B cell (primary cell): ENCODE data around the gene CCNK. TPM values are rescaled to one million over a fixed set of nuclear protein-coding genes. Genes with fewer than 3 reads are reported as not detected.

ENCODE experiments used
- ATAC-seq: fragments of 200-7000 bp; cut with Tn5 transposase; one replicate; pipeline ENCODE4 v1.10.0; 2021; ENCODE audit warnings: low read depth, mild to moderate bottlenecking, moderate number of reproducible peaks, moderate library complexity
- CTCF ChIA-PET: fragments of 350-600 bp; sonication (Branson Sonifier 250); formaldehyde crosslinking; loops from one replicate; lab custom pipeline; 2021; ENCODE audit warnings: antibody characterized with exemption, inconsistent platforms; lab: Charles Lee
- POLR2A ChIA-PET: fragments of 350-600 bp; sonication (Branson Sonifier 250); formaldehyde crosslinking; loops from one replicate; lab custom pipeline; 2021; ENCODE audit warnings: antibody characterized with exemption; lab: Charles Lee
- DNase-seq: peaks from one replicate; pipeline ENCODE4 v3.0.0; 2013
- H2AFZ ChIP-seq: 2 replicates; pipeline ENCODE4 v1.6.1; 2012; ENCODE audit warnings: mild to moderate bottlenecking, low read depth, low read length; ENCODE audit not compliant: insufficient read depth, poor library complexity, severe bottlenecking
- H3K27ac ChIP-seq, 2 donors: 1 replicate in 1 of 2; 2 replicates in 1 of 2; pipeline ENCODE4 v1.5.1; 2012 to 2013; ENCODE audit warnings: low read length in 2 of 2, mild to moderate bottlenecking in 2 of 2, moderate library complexity in 1 of 2
- H3K27me3 ChIP-seq, 4 experiments: fragments of 200-600 bp in 1 of 4; sonication (generic) in 1 of 4; replicated peaks in 1 of 4; 1 replicate in 2 of 4; 2 replicates in 2 of 4; pipeline versions ENCODE4 v1.6.1 to v1.7.0; 2013 to 2016; ENCODE audit warnings: low read length in 3 of 4, mild to moderate bottlenecking in 2 of 4, mixed read lengths in 1 of 4, moderate library complexity in 1 of 4; ENCODE audit not compliant: insufficient read depth in 4 of 4, control insufficient read depth in 3 of 4; ENCODE audit errors: control extremely low read depth in 1 of 4
- H3K36me3 ChIP-seq, 2 experiments: replicated peaks in 1 of 2; 1 replicate in 1 of 2; 2 replicates in 1 of 2; pipeline versions ENCODE4 v1.6.1 to v1.7.1; 2013; ENCODE audit warnings: low read length in 1 of 2; ENCODE audit not compliant: insufficient read depth in 2 of 2, control insufficient read depth in 1 of 2; ENCODE audit errors: control extremely low read depth in 1 of 2, extremely low read depth in 1 of 2
- H3K4me1 ChIP-seq, 2 donors: fragments of 200-600 bp in 1 of 2; sonication (generic) in 1 of 2; 1 replicate in 1 of 2; 2 replicates in 1 of 2; pipeline versions ENCODE4 v1.5.1 to v1.6.1; 2013 to 2017; ENCODE audit warnings: low read length in 2 of 2; ENCODE audit not compliant: control insufficient read depth in 2 of 2, insufficient read depth in 2 of 2
- H3K4me2 ChIP-seq: replicated peaks from 2 replicates; pipeline ENCODE3; 2012; ENCODE audit warnings: mild to moderate bottlenecking, low read depth, low read length; ENCODE audit not compliant: poor library complexity, severe bottlenecking
- H3K4me3 ChIP-seq, 5 experiments: fragments of 200-600 bp in 1 of 5; sonication (generic) in 1 of 5; 1 replicate in 3 of 5; 2 replicates in 2 of 5; pipeline versions ENCODE4 v1.5.1 to v1.7.0; 2011 to 2016; ENCODE audit warnings: low read length in 4 of 5, mild to moderate bottlenecking in 4 of 5, low read depth in 2 of 5, control low read depth in 1 of 5, moderate library complexity in 1 of 5; ENCODE audit not compliant: insufficient read depth in 1 of 5; ENCODE audit errors: control extremely low read depth in 1 of 5, extremely low read depth in 1 of 5
- H3K79me2 ChIP-seq: fragments of 200-600 bp; sonication (generic); one replicate; pipeline ENCODE4 v1.6.0; 2016; ENCODE audit warnings: low read length; ENCODE audit not compliant: control insufficient read depth, insufficient read depth
- H3K9ac ChIP-seq: fragments of 200-600 bp; sonication (generic); 2 replicates; pipeline ENCODE4 v1.6.1; 2017; ENCODE audit warnings: mild to moderate bottlenecking, low read length, moderate library complexity
- H3K9me3 ChIP-seq, 3 donors: one replicate each; pipeline versions ENCODE4 v1.6.1 to v1.7.1; 2013; ENCODE audit warnings: low read length in 2 of 3; ENCODE audit not compliant: control insufficient read depth in 2 of 3, insufficient read depth in 1 of 3; ENCODE audit errors: control extremely low read depth in 1 of 3
- H4K20me1 ChIP-seq: 2 replicates; pipeline ENCODE4 v1.6.0; 2012; ENCODE audit warnings: mild to moderate bottlenecking, low read length; ENCODE audit not compliant: insufficient read depth, control insufficient read depth, poor library complexity, severe bottlenecking
- H3K27ac Mint-ChIP-seq: one replicate; pipeline ENCODE4 v1.8.0; 2021; ENCODE audit warnings: mixed read lengths
- H3K27me3 Mint-ChIP-seq: one replicate; pipeline ENCODE4 v1.8.0; 2021; ENCODE audit warnings: mixed read lengths
- H3K4me1 Mint-ChIP-seq: one replicate; pipeline ENCODE4 v1.8.0; 2021; ENCODE audit warnings: mixed read lengths
- H3K4me3 Mint-ChIP-seq: one replicate; pipeline ENCODE4 v1.8.0; 2021; ENCODE audit warnings: mixed read lengths
- H3K9me3 Mint-ChIP-seq: one replicate; pipeline ENCODE4 v1.8.0; 2022; ENCODE audit warnings: mixed read lengths; ENCODE audit not compliant: insufficient read depth
- CTCF ChIP-seq: fragments of 200-600 bp; IDR thresholded peaks from one replicate; pipeline ENCODE4 v1.8.0; 2022; ENCODE audit warnings: antibody characterized with exemption, mild to moderate bottlenecking
- EZH2 ChIP-seq: IDR thresholded peaks from 2 replicates; pipeline ENCODE4 v1.6.1; 2012; ENCODE audit warnings: borderline replicate concordance, low read depth, mild to moderate bottlenecking, moderate library complexity, low read length; ENCODE audit not compliant: insufficient read depth, poor library complexity, severe bottlenecking
- WGBS: methylation state at CpG from one replicate; pipeline ENCODE4 v1.1.5; 2013; ENCODE audit warnings: missing lambda C conversion rate; ENCODE audit not compliant: insufficient coverage; 5-methylcytosine and 5-hydroxymethylcytosine counted together
- intact Hi-C: fragments of 100-400 bp; cut with micrococcal nuclease; formaldehyde crosslinking; loops from one replicate; pipeline ENCODE4 v1.10.0; 2022
- polyA plus RNA-seq: library from polyadenylated mRNA; depleted of rRNA; stranded (reverse); fragments of >200 nt; gene quantifications from 2 replicates; pipeline ENCODE4 v1.2.3, GENCODE V29; 2012
- total RNA-seq, 2 donors: library from RNA; stranded (reverse); fragments of 120-200 nt in 1 of 2; gene quantifications; 1 replicate in 1 of 2; 2 replicates in 1 of 2; pipeline versions ENCODE4 v1.2.3 to v1.2.4, GENCODE V29; 2013 to 2022

CCNK gene
- total and polyA plus RNA-seq, 2 donors (not counting 1 experiment from before 2014, with no cell fraction given): 17.5 to 82.0 TPM

DNA sequence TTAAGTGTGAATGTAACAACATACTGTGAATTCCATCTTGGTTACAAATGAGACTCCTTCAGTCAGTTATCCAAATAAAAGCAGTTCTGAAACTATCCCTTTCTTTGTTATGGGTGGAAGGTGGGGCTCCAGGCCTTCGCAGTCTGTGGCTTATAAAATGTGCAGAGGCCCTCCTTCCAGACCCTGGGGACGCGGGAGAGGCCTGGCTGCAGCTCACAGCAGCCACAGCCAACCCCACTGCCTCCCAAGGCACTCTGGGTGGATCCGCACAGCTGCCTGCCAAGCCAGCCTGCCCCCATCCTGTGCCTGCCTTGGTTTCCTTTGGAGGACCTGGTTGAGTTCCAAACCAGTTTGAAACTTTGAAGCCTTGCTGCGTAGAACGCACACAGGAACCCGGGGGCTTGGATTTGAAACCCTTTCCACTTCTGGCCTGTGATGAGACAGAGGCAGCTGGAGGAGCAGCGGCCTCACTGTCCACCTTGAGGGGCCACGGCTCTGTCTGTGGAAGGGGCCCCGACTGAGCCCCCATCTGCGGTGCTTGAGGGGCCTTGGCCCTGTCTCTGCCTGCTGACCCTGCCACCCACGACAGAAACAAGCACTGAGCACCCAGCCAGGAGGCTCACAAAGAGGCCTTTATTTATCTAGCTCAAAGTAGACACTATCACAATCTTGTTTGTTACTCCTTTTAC lies 30.4 kb downstream of the CCNK start:
- no peak overlapping the region for H3K27ac ChIP-seq
- Mint-ChIP-seq H3K4me1 (no peaks in the 10 kb centered on the region), H3K27ac (no peak overlapping the region), H3K27me3 (no peaks in the 10 kb centered on the region), H3K4me3 (no peak overlapping the region), H3K9me3 (no peaks in the 10 kb centered on the region)
- WGBS: 95% methylated on average over 12 of the region's 12 CpGs
- intact Hi-C loops: no loop called here
- no peak overlapping the region for H3K4me3 ChIP-seq
- no peak for TF ChIP-seq EZH2
- TF ChIP-seq CTCF: no peak
- DNase-seq (no peak), ATAC-seq (no peak)
- CTCF ChIA-PET: no interaction called here
- H3K9ac ChIP-seq: no peak overlapping the region
- H4K20me1 ChIP-seq: no peaks in the 10 kb centered on the region
- H2AFZ ChIP-seq: no peak overlapping the region
- no peaks in the 10 kb centered on the region for H3K27me3 ChIP-seq
- H3K79me2 ChIP-seq: no peaks in the 10 kb centered on the region
- peaks cover 4 to 43% of the 10 kb centered on the region in 2 experiments for H3K36me3 ChIP-seq
- no peak overlapping the region for H3K4me2 ChIP-seq
- no peaks in the 10 kb centered on the region for H3K9me3 ChIP-seq
- POLR2A ChIA-PET: no interaction called here
- H3K4me1 ChIP-seq: no peaks in the 10 kb centered on the region

GRCh38 chr14:99512110-99512449 lies 30.9 kb downstream of the CCNK start:
- H3K79me2 ChIP-seq: no peaks in the 10 kb centered on the region
- ChIA-PET CTCF (no interaction called here), POLR2A (no interaction called here)
- H3K36me3 ChIP-seq: peaks cover 3 to 38% of the 10 kb centered on the region in 2 experiments
- no peak overlapping the region for H3K4me2 ChIP-seq
- Mint-ChIP-seq H3K27me3 (no peaks in the 10 kb centered on the region), H3K4me3 (no peak overlapping the region), H3K9me3 (no peaks in the 10 kb centered on the region), H3K4me1 (no peaks in the 10 kb centered on the region), H3K27ac (no peak overlapping the region)
- DNase-seq (no peak), ATAC-seq (no peak)
- H4K20me1 ChIP-seq: no peaks in the 10 kb centered on the region
- H3K27me3 ChIP-seq: no peaks in the 10 kb centered on the region
- H3K9ac ChIP-seq: no peak overlapping the region
- intact Hi-C loops: no loop called here
- H2AFZ ChIP-seq: no peak overlapping the region
- H3K4me1 ChIP-seq: no peaks in the 10 kb centered on the region
- 97% methylated on average over 9 of the region's 10 CpGs for WGBS
- no peak overlapping the region for H3K4me3 ChIP-seq
- H3K9me3 ChIP-seq: no peaks in the 10 kb centered on the region
- TF ChIP-seq CTCF (no peak), EZH2 (no peak)
- H3K27ac ChIP-seq: no peak overlapping the region
